ENCODE measurements around the gene ARHGAP8.

The ARHGAP8 gene

DNA sequence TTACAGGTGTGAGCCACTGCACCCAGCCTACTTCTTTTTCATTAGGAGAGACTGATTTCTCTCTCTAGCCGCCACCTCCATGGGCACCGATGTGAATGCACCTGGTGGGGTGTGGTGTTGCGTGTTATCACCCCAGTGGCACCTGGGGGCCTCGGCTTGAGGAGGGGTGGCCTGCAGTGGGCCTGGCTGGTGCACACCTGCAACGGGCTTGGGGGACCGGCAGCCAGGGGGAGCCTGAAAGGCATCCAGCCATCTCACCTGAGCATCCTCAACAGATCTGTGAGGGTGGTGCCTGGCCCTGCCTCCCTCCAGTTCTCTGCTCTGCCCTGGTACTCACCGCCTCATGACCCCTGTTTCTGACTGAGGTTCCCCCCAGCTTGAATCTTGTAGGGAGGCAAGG, 108.9 kb downstream of the ARHGAP8 start:
- Histone ChIP-seq H3K27me3 (ENCODE audit: control insufficient read depth in 1 of 2, insufficient read depth in 2 of 2, low read length in 2 of 2) (no peaks in the 10 kb centered on the region), H3K9ac (ENCODE audit: low read length in 2 of 2) (no peak overlapping the region), H3K4me1 (ENCODE audit: control insufficient read depth, insufficient read depth, low read length) (no peaks in the 10 kb centered on the region), H3K27ac (ENCODE audit: low read length) (no peak overlapping the region), H3K4me3 (ENCODE audit: low read length in 2 of 2) (no peak overlapping the region), H3K9me3 (ENCODE audit: control insufficient read depth in 2 of 2, low read length in 2 of 2) (no peaks in the 10 kb centered on the region), H3K36me3 (ENCODE audit: control insufficient read depth in 2 of 2, insufficient read depth in 2 of 2, low read length in 2 of 2) (no peaks in the 10 kb centered on the region)

DNA sequence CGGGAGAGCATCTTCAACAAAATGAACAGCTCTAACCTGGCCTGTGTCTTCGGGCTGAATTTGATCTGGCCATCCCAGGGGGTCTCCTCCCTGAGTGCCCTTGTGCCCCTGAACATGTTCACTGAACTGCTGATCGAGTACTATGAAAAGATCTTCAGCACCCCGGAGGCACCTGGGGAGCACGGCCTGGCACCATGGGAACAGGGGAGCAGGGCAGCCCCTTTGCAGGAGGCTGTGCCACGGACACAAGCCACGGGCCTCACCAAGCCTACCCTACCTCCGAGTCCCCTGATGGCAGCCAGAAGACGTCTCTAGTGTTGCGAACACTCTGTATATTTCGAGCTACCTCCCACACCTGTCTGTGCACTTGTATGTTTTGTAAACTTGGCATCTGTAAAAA, 109.9 kb downstream of the ARHGAP8 start:
- H3K27ac ChIP-seq (ENCODE audit: low read length) = no peak overlapping the region
- H3K9me3 ChIP-seq (ENCODE audit: control insufficient read depth in 2 of 2, low read length in 2 of 2) = no peaks in the 10 kb centered on the region

DNA sequence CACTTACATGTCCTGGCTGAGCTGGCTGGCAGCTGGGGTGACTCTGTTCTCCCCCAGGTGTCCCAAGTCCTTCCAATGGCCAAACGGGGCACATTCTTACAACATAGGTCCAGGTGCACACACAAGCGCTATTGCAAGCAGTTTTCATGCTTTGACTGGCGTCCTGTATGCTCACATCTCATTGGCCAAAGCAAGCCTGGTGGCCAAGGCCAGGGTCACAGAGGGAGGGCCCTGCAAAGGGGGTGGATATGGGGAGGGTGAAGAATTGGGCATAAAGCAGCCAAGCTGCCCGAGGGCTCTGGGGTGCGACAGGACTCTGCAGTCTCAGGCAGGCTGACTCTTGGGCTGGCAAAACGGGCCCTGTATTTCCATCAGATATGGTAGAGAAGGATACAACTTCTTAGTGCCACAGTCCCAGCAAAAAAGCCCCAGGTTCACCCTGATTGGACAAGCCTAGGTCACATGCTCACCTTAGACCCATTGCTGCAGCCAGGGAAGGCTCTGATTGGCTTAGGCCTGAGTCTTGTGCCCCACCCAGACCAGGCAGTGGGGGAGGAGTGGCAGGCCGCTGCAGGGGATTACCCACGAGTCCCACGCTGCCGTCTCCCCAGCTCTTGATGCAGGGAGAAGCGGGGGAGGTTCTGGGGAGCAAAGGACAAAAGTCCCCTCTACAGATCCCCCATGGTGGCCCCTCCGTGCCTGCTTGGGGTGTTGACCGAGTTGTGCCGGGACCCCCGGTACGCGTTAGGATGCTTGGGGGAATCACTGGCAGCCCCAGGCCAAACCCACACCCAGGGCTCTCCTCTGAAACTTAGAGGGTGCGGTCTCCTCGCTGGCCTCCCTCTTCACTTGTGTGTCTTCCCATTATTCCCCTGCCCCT, 110.8 kb downstream of the ARHGAP8 start:
- no peaks in the 10 kb centered on the region for H3K9me3 ChIP-seq (ENCODE audit: control insufficient read depth in 2 of 2, low read length in 2 of 2)
- no peaks in the 10 kb centered on the region for H3K27me3 ChIP-seq (ENCODE audit: control insufficient read depth in 1 of 2, insufficient read depth in 2 of 2, low read length in 2 of 2)
- no peaks in the 10 kb centered on the region for H3K4me1 ChIP-seq (ENCODE audit: control insufficient read depth, insufficient read depth, low read length)
- no peak overlapping the region for H3K27ac ChIP-seq (ENCODE audit: low read length)
- H3K36me3 ChIP-seq (ENCODE audit: control insufficient read depth in 2 of 2, insufficient read depth in 2 of 2, low read length in 2 of 2) = no peaks in the 10 kb centered on the region
- H3K4me3 ChIP-seq (ENCODE audit: low read length in 2 of 2) = no peak overlapping the region
- H3K9ac ChIP-seq (ENCODE audit: low read length in 2 of 2) = no peak overlapping the region

More for the DNA sequence above, 109.9 kb downstream of the ARHGAP8 start:
- Histone ChIP-seq H3K4me3 (ENCODE audit: low read length in 2 of 2) (no peak overlapping the region), H3K36me3 (ENCODE audit: control insufficient read depth in 2 of 2, insufficient read depth in 2 of 2, low read length in 2 of 2) (no peaks in the 10 kb centered on the region), H3K9ac (ENCODE audit: low read length in 2 of 2) (no peak overlapping the region), H3K4me1 (ENCODE audit: control insufficient read depth, insufficient read depth, low read length) (no peaks in the 10 kb centered on the region), H3K27me3 (ENCODE audit: control insufficient read depth in 1 of 2, insufficient read depth in 2 of 2, low read length in 2 of 2) (no peaks in the 10 kb centered on the region)

DNA sequence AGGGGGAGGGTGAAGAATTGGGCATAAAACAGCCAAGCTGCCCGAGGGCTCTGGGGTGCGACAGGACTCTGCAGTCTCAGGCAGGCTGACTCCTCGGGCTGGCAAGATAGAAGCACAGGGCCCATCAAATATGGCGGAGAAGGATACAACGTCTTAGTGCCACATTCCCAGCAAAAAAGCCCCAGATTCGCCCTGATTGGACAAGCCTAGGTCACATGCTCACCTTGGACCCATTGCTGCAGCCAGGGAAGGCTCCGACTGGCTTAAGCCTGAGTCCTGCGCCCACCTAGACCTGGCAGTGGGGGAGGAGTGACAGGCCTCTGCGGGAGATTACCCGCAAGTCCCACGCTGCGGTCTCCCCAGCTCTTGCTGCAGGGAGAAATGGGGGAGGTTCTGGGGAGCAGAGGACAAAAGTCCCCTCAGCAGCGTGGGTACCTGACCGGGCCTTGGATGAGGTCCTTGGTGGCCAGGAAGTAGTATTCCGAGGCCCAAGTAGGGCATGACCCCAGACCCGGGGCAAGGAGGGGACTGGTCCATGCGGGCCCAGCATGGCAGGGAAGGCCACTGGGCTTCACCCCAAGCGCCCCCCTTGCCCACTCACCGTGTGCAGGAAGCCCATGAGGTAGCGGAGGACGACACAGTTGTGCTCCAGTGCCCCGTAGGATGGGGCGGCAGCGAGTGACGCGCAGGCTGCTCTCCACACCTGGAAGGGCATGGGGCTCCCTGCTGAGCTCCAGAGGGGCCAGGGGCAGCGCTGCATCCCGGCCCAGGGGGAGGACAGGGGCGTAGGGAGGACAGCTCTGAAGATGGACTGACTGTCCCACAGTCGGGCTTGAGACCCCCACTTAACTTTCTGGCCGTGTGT, 113.0 kb downstream of the ARHGAP8 start:
- H3K27me3 ChIP-seq (ENCODE audit: control insufficient read depth in 1 of 2, insufficient read depth in 2 of 2, low read length in 2 of 2) = no peaks in the 10 kb centered on the region
- H3K9me3 ChIP-seq (ENCODE audit: control insufficient read depth in 2 of 2, low read length in 2 of 2) = no peaks in the 10 kb centered on the region
- H3K4me3 ChIP-seq (ENCODE audit: low read length in 2 of 2) = no peak overlapping the region
- no peak overlapping the region for H3K9ac ChIP-seq (ENCODE audit: low read length in 2 of 2)
- H3K4me1 ChIP-seq (ENCODE audit: control insufficient read depth, insufficient read depth, low read length) = no peaks in the 10 kb centered on the region
- no peak overlapping the region for H3K27ac ChIP-seq (ENCODE audit: low read length)
- no peaks in the 10 kb centered on the region for H3K36me3 ChIP-seq (ENCODE audit: control insufficient read depth in 2 of 2, insufficient read depth in 2 of 2, low read length in 2 of 2)

DNA sequence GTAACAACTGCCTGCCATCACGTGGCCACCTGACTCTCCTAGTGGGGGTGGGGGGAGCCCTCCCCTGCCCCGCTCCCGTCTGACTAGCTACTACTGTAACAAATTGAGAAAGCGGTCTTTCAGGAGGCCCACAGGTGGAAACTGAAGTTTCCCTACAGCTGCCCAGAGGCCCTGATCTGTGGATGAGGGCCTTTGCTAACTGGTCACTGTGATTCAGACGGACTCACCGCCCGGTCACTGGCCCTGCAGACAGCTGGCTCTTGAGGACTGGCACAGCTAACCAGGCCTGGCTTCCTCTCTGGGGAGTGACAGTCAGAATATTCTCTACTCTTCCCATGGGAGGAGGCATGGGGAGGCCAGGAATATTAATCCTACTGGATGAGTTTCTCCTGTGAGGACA, 116.8 kb downstream of the ARHGAP8 start:
- H3K36me3 ChIP-seq (ENCODE audit: control insufficient read depth in 2 of 2, insufficient read depth in 2 of 2, low read length in 2 of 2) = no peaks in the 10 kb centered on the region
- H3K9ac ChIP-seq (ENCODE audit: low read length in 2 of 2) = no peak overlapping the region
- H3K27ac ChIP-seq (ENCODE audit: low read length) = no peak overlapping the region
- no peak overlapping the region for H3K4me3 ChIP-seq (ENCODE audit: low read length in 2 of 2)
- H3K9me3 ChIP-seq (ENCODE audit: control insufficient read depth in 2 of 2, low read length in 2 of 2) = peaks cover 5% of the 10 kb centered on the region in 2 donors
- no peaks in the 10 kb centered on the region for H3K27me3 ChIP-seq (ENCODE audit: control insufficient read depth in 1 of 2, insufficient read depth in 2 of 2, low read length in 2 of 2)
- H3K4me1 ChIP-seq (ENCODE audit: control insufficient read depth, insufficient read depth, low read length) = no peaks in the 10 kb centered on the region

DNA sequence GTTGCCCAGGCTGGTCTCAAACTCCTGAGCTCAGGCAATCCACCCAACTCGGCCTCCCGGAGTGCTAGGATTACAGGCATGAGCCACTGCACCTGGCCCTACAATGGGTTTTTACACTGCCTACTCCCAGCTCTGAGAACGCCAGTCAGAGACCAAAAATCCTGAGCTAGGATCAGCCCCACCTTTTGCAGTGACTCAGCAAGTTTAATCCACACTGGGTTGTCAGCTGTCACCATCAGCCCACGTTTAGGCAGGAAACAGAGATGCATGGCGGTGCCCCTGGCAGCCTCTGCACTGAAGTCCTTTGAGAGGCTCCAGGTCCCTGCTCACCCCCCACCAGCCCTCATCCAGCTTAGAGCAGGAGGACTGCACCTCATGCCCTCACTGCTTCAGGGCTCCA, 117.6 kb downstream of the ARHGAP8 start:
- Histone ChIP-seq H3K36me3 (ENCODE audit: control insufficient read depth in 2 of 2, insufficient read depth in 2 of 2, low read length in 2 of 2) (no peaks in the 10 kb centered on the region), H3K27ac (ENCODE audit: low read length) (no peak overlapping the region), H3K27me3 (ENCODE audit: control insufficient read depth in 1 of 2, insufficient read depth in 2 of 2, low read length in 2 of 2) (no peaks in the 10 kb centered on the region), H3K4me1 (ENCODE audit: control insufficient read depth, insufficient read depth, low read length) (no peaks in the 10 kb centered on the region), H3K9me3 (ENCODE audit: control insufficient read depth in 2 of 2, low read length in 2 of 2) (peaks cover 5% of the 10 kb centered on the region in 2 donors), H3K4me3 (ENCODE audit: low read length in 2 of 2) (no peak overlapping the region), H3K9ac (ENCODE audit: low read length in 2 of 2) (no peak overlapping the region)

DNA sequence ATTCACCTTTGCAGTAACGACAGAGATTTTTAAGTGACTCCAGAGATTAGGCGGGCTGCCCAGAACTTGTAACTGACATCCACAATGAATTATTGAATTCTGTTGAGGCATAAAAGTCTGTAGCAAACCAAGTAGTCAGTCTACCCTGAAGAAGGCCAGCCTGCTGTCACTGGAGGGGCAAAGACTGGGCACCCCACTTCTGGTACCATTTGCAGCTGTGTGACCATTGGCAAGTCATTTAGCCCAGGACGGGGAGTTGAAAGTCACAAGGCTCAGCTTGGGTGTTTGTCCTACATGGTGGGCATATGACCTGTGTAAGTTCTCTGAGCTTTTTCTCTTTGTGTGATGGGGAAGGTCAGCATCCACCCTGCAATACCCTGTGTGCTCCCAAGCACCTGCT, 119.4 kb downstream of the ARHGAP8 start:
- Histone ChIP-seq H3K27me3 (ENCODE audit: control insufficient read depth in 1 of 2, insufficient read depth in 2 of 2, low read length in 2 of 2) (no peaks in the 10 kb centered on the region), H3K9ac (ENCODE audit: low read length in 2 of 2) (no peak overlapping the region), H3K27ac (ENCODE audit: low read length) (no peak overlapping the region), H3K36me3 (ENCODE audit: control insufficient read depth in 2 of 2, insufficient read depth in 2 of 2, low read length in 2 of 2) (no peaks in the 10 kb centered on the region), H3K4me1 (ENCODE audit: control insufficient read depth, insufficient read depth, low read length) (no peaks in the 10 kb centered on the region), H3K4me3 (ENCODE audit: low read length in 2 of 2) (no peak overlapping the region), H3K9me3 (ENCODE audit: control insufficient read depth in 2 of 2, low read length in 2 of 2) (peaks cover 5 to 7% of the 10 kb centered on the region in 2 donors)

DNA sequence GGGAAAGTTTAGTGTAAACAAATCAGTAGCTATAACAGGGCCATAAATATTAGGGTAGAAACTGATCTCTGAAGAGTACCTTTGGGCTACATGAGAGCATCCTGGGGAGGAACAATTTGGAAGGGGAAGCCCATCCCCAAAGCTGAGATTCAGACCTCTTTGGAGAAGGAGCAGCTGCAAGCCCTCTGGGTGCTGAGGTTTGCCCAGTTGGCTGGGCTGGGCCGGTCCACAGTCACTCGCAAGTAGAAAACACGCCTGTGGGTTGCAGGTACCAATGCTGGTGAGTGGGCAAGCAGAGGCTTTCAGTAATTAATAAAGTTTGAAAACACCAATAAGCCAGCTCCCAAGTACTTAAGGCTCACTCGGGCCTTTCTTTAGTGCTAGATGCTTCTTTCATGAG, 124.5 kb downstream of the ARHGAP8 start:
- Histone ChIP-seq H3K4me3 (ENCODE audit: low read length in 2 of 2) (no peak overlapping the region), H3K27me3 (ENCODE audit: control insufficient read depth in 1 of 2, insufficient read depth in 2 of 2, low read length in 2 of 2) (no peaks in the 10 kb centered on the region), H3K9ac (ENCODE audit: low read length in 2 of 2) (no peak overlapping the region), H3K36me3 (ENCODE audit: control insufficient read depth in 2 of 2, insufficient read depth in 2 of 2, low read length in 2 of 2) (no peaks in the 10 kb centered on the region), H3K9me3 (ENCODE audit: control insufficient read depth in 2 of 2, low read length in 2 of 2) (peaks cover 0 to 15% of the 10 kb centered on the region in 2 donors), H3K27ac (ENCODE audit: low read length) (no peak overlapping the region), H3K4me1 (ENCODE audit: control insufficient read depth, insufficient read depth, low read length) (no peaks in the 10 kb centered on the region)

DNA sequence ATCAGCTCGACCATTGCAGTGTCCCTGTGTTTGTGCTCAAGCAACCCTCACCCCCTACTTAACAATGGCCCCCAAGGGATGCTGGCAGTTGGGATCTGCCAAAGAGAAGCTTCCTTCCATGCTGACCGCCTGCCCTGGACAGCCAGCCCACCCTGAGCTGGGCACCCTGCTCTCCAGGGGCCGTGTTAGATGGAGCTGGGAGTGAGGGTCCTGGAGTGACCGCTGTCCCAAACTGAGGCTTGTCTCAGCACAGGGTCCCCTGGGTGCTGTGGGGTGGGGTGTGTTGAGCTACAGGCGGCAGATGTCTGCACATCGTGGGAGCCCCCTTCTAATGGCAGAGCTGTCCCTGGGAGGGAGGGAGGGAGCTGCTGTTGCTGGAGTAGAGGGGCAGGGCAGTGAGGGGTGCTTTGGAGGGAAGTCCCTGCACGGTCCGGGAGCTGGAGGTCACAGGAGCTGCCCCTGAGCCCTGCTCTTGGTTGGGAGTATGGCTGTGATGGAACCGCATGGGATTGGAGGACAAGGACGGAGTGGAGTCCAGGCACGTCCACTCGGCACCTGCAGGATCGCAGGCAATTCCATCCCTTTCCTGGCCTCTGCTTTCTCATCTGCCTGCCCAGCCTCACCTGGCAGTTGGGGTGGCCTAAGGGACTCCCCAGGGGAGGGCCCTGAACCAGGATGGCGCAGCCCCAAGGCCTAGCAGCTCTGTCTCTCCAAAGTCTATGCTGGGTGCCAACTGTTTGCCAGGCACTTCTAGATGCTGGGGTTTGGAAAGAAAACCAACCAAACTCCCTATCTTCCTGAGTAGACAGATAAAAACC, 126.3 kb downstream of the ARHGAP8 start:
- Histone ChIP-seq H3K27me3 (ENCODE audit: control insufficient read depth in 1 of 2, insufficient read depth in 2 of 2, low read length in 2 of 2) (no peaks in the 10 kb centered on the region), H3K9ac (ENCODE audit: low read length in 2 of 2) (no peak overlapping the region), H3K4me1 (ENCODE audit: control insufficient read depth, insufficient read depth, low read length) (no peaks in the 10 kb centered on the region), H3K4me3 (ENCODE audit: low read length in 2 of 2) (no peak overlapping the region), H3K36me3 (ENCODE audit: control insufficient read depth in 2 of 2, insufficient read depth in 2 of 2, low read length in 2 of 2) (no peaks in the 10 kb centered on the region), H3K9me3 (ENCODE audit: control insufficient read depth in 2 of 2, low read length in 2 of 2) (peaks cover 0 to 14% of the 10 kb centered on the region in 2 donors), H3K27ac (ENCODE audit: low read length) (no peak overlapping the region)

DNA sequence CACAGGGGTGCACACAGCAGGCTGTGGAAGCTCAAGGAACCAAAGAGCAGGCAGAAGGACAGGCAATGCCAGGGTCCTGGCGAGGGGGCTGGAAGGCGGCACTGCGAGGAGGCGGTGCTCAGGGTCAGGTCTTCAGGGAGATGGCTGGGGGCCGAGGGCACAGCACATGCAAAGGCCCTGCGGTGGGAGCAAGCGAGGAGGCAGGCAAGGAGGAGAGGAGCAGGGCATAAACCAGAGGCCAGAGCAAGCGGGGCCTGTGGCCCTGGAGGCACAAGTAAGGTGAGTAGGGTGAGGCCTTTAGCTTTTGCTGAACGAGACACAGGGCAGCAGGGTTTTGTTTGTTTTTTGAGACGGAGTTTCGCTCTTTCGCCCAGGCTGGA, 126.9 kb downstream of the ARHGAP8 start:
- Histone ChIP-seq H3K4me1 (ENCODE audit: control insufficient read depth, insufficient read depth, low read length) (no peaks in the 10 kb centered on the region), H3K27me3 (ENCODE audit: control insufficient read depth in 1 of 2, insufficient read depth in 2 of 2, low read length in 2 of 2) (no peaks in the 10 kb centered on the region), H3K27ac (ENCODE audit: low read length) (no peak overlapping the region), H3K9ac (ENCODE audit: low read length in 2 of 2) (no peak overlapping the region), H3K4me3 (ENCODE audit: low read length in 2 of 2) (no peak overlapping the region), H3K36me3 (ENCODE audit: control insufficient read depth in 2 of 2, insufficient read depth in 2 of 2, low read length in 2 of 2) (no peaks in the 10 kb centered on the region), H3K9me3 (ENCODE audit: control insufficient read depth in 2 of 2, low read length in 2 of 2) (peaks cover 0 to 14% of the 10 kb centered on the region in 2 donors)

Data from stomach smooth muscle (tissue), 2 donors.